Muscle layer of duodenum (tissue), 2 donors: Measurements from ENCODE around the gene ZNF135.

Experiments
- H3K27ac ChIP-seq: one replicate; pipeline ENCODE4 v1.7.0; 2013; ENCODE audit warnings: mild to moderate bottlenecking, low read length
- H3K27me3 ChIP-seq: one replicate; pipeline ENCODE4 v1.7.0; 2013; ENCODE audit warnings: low read depth, mild to moderate bottlenecking, control low read depth, low read length
- H3K36me3 ChIP-seq, 2 donors: one replicate each; pipeline ENCODE4 v1.7.0; 2013; ENCODE audit warnings: low read length in 2 of 2, control low read depth in 1 of 2, mild to moderate bottlenecking in 1 of 2; ENCODE audit not compliant: insufficient read depth in 2 of 2, control insufficient read depth in 1 of 2
- H3K4me1 ChIP-seq, 2 donors: one replicate each; pipeline ENCODE4 v1.7.0; 2013; ENCODE audit warnings: low read length in 2 of 2, mild to moderate bottlenecking in 2 of 2, control low read depth in 1 of 2, moderate library complexity in 1 of 2; ENCODE audit not compliant: insufficient read depth in 2 of 2, control insufficient read depth in 1 of 2
- H3K4me3 ChIP-seq, 2 donors: one replicate each; pipeline ENCODE4 v1.7.0; 2013; ENCODE audit warnings: low read length in 2 of 2, low read depth in 1 of 2, mild to moderate bottlenecking in 1 of 2
- H3K9me3 ChIP-seq, 2 donors: one replicate each; pipeline ENCODE4 v1.7.0; 2013; ENCODE audit warnings: low read length in 2 of 2, control low read depth in 1 of 2, mild to moderate bottlenecking in 1 of 2; ENCODE audit not compliant: control insufficient read depth in 1 of 2
- donor health status: healthy.

ZNF135 gene

DNA sequence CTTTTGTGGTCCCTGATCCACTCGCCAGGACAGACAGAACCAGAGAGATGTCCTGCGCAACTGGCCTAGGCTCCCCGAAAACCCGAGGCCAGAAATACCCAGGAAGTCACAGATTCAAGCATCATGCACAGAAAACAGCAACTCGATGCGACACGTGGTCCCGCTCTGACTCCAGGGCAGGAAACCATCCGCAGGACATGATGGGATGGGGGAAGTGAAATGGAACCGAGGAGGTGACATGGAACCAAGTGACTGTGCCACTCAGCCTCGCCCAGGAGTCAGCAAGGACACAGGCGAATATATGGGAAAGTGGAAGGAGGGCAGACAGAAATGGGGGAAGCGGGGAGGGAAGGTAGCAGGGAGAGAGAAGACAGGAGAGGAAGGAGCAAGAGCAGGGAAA lies 37.8 kb downstream of the ZNF135 start:
- peak overlapping the region; percentile 59 to 98 for H3K4me3 ChIP-seq
- H3K9me3 ChIP-seq = peaks cover 0 to 31% of the 10 kb centered on the region in 2 donors
- H3K27ac ChIP-seq = no peak overlapping the region
- H3K27me3 ChIP-seq = no peaks in the 10 kb centered on the region
- peaks cover 2 to 30% of the 10 kb centered on the region in 2 donors for H3K36me3 ChIP-seq
- H3K4me1 ChIP-seq = peaks cover 4 to 15% of the 10 kb centered on the region in 2 donors

DNA sequence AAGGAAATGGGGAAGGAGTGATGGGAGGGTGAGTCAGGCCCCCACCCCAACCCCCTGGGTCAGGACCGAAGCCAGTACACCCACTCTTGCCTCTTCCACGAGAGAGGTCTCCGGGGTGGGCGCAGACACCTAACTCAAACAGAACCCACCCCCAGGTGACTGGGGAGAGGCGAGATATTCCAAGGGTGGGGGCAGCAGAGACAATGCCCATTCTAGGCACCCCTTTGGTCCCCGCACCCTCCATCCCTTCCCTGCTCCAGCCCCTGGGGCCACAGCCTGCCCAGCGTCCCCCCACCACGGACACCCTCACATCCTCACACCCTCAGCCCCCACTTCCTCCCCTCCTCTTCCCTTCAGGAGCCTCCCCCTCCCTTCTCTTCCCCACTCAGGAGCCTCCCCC lies 38.3 kb downstream of the ZNF135 start:
- peaks cover 4 to 15% of the 10 kb centered on the region in 2 donors for H3K4me1 ChIP-seq
- H3K36me3 ChIP-seq = peaks cover 2 to 26% of the 10 kb centered on the region in 2 donors
- no peak overlapping the region for H3K27ac ChIP-seq
- peaks cover 0 to 31% of the 10 kb centered on the region in 2 donors for H3K9me3 ChIP-seq
- H3K4me3 ChIP-seq = peak overlapping the region; percentile 59 to 98
- H3K27me3 ChIP-seq = no peaks in the 10 kb centered on the region

DNA sequence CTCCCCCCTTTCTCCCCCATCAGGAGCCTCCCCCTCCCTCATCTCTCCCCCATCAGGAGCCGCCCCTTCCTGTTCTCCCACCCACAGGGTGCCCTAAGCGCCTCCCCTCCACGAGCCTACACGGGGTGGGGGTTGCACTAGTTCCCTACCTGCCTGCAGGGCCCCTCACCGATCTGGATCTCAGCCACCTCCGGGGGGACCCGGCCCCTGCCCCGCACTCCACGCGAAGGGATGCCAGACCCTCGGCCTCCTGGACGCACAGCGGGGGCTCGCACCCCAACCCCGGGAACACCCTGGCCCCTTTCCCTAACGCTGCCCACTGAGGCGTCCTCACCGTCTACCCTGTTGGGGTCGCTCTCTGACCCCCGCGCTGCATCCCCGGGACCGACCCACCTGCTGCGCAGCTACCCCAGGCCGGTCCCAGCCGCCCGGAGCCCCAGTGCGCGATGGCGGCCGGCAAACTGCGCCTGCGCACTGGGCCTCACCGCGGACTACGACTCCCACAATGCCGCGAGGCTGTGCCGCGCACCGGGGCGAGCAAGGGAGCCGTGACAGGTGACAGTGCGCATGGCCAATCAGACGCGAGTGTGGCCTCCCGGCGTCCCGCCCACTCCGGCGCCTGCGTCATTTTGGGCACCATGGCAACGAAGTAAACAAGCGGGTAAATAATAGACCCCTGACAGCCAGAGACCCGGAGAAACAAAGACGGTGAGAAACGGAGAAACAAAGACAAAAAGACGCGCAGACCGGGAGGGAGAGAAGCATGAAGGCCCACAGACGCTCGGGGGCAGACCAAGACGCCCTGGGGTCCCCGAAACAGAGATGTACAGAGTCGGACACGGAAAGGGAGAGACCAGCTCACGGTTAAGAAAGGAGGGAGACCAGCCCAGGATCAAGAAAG lies 38.9 kb downstream of the ZNF135 start, which contains the start of gene ZSCAN18:
TSS of gene ZSCAN18 (minus strand) at position 451 of the 901 bp plus-strand sequence. CDS start 7,964 bp downstream, outside the sequence.
- Histone ChIP-seq H3K4me3 (peak within 1 kb of the TSS; percentile 75 to 98), H3K36me3 (peaks cover 2 to 25% of the 10 kb centered on the region in 2 donors), H3K9me3 (peaks cover 0 to 27% of the 10 kb centered on the region in 2 donors), H3K4me1 (peaks cover 4 to 15% of the 10 kb centered on the region in 2 donors), H3K27me3 (no peaks in the 10 kb centered on the region), H3K27ac (peak within 1 kb of the TSS; percentile 97)

DNA sequence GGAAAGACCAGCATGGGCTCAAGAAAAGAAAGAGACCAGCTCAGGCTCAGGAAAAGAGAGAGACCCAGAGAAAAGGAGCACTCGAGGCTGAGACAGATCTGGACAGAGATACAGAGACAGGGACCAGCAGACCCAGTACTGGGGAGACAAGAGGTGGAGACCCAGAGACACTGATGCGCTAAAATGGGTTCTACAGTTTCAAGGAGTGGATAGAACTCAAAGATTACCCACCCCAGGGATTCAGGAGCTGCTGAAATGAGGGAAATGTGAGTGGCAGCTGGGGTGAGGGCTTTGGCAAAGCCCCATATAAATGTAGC lies 39.6 kb downstream of the ZNF135 start:
- Histone ChIP-seq H3K9me3 (peaks cover 0 to 27% of the 10 kb centered on the region in 2 donors), H3K27ac (peak overlapping the region; percentile 97), H3K4me1 (peaks cover 4 to 15% of the 10 kb centered on the region in 2 donors), H3K36me3 (peaks cover 0 to 25% of the 10 kb centered on the region in 2 donors), H3K4me3 (peak overlapping the region; percentile 75 to 98), H3K27me3 (no peaks in the 10 kb centered on the region)

DNA sequence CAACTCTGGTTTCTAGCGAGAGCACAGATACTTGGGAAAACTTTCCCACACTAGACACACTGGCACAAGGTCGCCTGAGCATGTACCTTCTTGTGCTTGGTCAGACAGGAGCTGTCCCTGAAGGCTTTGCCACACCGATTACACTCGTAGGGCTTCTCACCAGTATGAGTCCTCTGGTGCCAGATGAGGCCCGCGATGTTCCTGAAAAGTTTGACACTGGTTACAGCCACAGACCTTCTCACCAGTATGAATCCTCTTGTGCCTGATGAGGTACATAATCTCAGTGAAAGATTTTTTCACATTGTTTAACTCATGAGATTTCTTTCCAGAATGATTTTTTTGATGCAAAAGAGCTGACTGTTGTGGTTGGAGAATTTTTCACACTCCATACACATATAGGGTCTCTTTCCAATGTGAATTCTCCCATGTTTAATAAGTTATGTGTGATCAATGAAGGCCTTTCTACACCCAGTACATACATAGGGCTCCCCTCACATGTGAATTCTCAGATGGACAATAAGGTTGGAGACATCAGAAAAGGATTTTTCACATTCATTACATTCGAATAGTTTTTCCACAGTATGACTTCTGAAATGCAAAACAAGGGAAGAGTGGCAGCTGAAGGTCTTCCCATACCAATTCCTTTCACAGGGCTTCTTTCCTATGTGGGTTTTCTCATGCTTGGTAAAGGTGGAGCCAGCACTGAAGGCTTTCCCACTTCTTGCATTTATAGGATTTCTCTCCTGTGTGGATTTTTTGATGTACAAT lies 48.9 kb downstream of the ZNF135 start:
- H3K27me3 ChIP-seq = no peaks in the 10 kb centered on the region
- peaks cover 0 to 3% of the 10 kb centered on the region in 2 donors for H3K36me3 ChIP-seq
- H3K27ac ChIP-seq = no peak overlapping the region
- H3K9me3 ChIP-seq = peaks cover 24 to 87% of the 10 kb centered on the region in 2 donors
- H3K4me1 ChIP-seq = no peaks in the 10 kb centered on the region
- H3K4me3 ChIP-seq = peak overlapping the region; percentile 1 to 59

DNA sequence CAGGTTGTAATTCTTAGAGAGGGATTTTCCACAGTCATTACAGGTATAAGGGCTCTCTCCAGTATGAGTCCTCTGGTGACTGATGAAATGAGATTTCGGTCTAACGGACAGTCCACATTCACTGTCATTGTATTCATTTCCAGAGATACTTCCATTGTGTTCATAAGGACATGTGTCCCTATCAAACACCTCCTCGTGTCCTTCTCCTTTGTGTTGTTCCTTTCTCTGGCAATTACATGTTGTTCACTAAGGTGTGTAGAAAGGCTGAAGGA lies 49.4 kb downstream of the ZNF135 start:
- Histone ChIP-seq H3K9me3 (peaks cover 27 to 87% of the 10 kb centered on the region in 2 donors), H3K27me3 (no peaks in the 10 kb centered on the region), H3K4me1 (no peaks in the 10 kb centered on the region), H3K36me3 (peaks cover 0 to 3% of the 10 kb centered on the region in 2 donors), H3K27ac (no peak overlapping the region), H3K4me3 (peak overlapping the region in 1 of 2 donors; percentile 59)

DNA sequence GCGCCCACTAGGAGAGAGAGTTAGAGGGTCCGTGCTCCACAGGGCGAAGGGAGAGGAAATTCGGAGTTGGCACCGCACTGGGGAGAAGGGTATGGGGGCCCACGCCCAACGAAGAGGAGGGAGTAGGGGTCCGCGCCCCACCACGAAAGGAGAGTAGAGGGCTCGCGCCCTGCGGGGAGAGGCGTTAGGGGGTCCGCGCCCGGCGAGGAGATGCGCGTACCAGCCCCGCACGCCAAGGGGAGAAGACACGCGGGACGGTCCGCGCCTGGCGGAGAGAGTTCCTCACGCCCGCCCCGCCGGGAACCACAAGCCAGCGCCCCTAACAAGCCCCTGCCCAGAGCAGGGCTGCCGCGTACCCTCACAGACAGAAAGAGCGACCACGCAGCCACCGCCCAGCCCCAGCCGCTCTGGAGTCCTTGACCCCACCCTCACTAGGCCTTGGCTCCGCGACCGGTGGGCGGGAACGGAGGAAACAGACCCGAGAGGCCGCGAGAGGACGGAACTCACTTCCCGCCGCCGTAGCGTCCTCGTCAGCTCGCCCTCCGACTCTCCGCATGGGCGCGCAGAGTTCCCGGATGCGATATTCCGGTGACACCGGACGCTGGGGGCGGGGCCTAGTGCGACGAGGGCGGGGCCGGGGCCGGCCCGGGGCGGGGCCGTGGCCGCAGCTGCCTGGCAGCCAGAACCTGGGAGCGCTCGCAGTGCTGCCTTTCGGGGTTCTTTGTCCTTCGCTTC lies 58.9 kb downstream of the ZNF135 start:
- H3K4me3 ChIP-seq = peak overlapping the region in 1 of 2 donors; percentile 57
- H3K36me3 ChIP-seq = peaks cover 0 to 13% of the 10 kb centered on the region in 2 donors
- no peaks in the 10 kb centered on the region for H3K27me3 ChIP-seq
- H3K4me1 ChIP-seq = no peaks in the 10 kb centered on the region
- no peak overlapping the region for H3K27ac ChIP-seq
- H3K9me3 ChIP-seq = peaks cover 39 to 92% of the 10 kb centered on the region in 2 donors

DNA sequence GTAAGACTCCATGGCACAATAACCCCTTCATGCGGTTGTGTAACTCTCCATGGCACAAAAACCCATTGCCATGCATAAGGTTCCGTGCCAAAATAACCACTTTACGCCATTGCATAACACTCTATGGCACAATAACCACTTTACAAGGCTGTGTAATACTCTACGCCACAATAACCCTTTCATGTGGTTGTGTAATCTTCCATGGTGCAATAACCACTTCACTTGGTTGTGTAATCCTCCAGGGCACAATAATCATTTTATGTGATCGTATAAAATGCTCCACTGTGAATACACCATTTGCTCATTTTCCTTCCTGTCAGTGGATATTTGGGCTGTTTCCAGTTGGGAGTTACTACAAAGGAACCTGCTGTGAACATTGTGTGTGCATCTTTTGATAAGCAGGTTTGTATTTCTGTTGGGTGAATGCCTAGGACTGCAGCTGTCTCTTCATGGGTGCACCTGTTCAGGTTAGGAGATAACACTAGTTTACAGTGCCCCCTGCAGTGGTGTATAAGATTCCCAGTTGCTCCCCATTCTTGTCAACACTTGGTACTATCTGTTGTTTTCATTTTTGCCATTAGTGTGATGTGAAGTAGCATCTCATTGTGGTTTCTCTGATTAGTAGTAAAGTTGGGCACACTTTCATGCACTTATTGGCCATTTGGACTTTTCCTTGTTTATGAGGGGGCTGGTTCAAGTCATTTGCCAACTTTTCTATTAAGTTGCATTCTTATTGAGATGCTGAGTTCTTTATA lies 60.1 kb downstream of the ZNF135 start:
- Histone ChIP-seq H3K4me1 (no peaks in the 10 kb centered on the region), H3K27ac (no peak overlapping the region), H3K27me3 (no peaks in the 10 kb centered on the region), H3K36me3 (peaks cover 0 to 13% of the 10 kb centered on the region in 2 donors), H3K4me3 (peak overlapping the region; percentile 28 to 57), H3K9me3 (peaks cover 35 to 92% of the 10 kb centered on the region in 2 donors)
